Amniotic stem cell (primary cell): ENCODE data around the gene SDK1.

Experiments used
- DNase-seq: peaks from one replicate; lab custom pipeline; 2025; lab: John Stamatoyannopoulos, UW

Gene SDK1

GRCh38 chr7:3787717-3788264, 486.7 kb downstream of the SDK1 start:
- no peak for DNase-seq

DNA sequence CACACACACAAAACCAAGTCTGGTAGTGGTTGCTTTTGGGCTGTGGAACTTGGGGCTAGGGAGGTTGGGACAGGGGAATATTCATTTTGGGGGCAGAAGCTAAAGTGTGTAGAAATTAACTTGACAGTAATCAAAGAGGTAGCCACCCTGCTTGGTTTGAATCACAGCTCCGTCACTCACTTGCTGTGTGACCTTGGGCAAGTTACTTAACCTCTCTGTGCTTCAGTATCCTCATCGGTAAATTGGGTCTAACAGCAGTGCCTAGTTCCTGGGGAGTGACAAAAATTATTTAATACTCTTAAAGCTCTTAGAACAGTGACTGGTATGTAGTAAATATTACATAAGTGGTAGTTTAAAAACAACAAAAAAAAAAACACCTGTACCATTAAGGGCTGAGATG, 489.8 kb downstream of the SDK1 start:
- DNase-seq: no peak

DNA sequence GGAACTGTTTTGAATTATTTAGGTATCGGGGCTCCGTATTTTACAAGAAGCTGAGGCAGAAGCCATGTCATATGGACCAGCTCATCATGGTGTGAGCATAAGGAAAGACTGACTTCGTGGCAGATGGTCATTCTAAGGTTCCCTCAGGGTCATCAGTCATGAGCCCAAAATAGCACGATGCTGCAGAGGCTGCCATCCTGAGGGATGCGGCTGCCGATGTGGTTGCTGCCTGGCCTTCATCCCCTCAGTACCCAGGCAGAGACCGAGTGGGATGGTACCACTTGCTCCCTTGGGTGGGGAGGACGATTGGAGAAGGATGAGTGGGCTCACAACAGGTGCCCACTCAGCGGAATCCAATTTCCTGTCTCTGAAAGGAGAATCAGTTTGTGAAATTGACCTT, 490.3 kb downstream of the SDK1 start:
- no peak for DNase-seq

DNA sequence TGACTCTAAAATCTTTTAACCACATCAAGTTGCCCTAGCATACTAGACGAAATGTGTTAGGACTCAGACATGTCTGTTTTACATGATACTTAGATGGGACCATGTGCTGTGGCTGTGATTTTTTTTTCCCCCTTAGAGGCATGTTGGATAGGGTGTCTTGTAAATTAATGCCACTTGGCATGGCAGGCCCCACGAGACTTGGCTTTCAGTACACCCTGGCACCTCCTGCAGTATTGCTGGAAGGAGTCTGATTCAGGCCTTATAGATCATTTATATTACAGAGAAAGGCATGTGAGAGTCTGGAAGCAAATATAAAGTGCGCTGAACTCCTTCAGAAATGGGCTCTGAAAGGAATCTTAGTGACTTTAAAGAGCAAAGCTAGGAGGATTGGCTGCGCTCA, 494.1 kb downstream of the SDK1 start:
- DNase-seq: no peak

DNA sequence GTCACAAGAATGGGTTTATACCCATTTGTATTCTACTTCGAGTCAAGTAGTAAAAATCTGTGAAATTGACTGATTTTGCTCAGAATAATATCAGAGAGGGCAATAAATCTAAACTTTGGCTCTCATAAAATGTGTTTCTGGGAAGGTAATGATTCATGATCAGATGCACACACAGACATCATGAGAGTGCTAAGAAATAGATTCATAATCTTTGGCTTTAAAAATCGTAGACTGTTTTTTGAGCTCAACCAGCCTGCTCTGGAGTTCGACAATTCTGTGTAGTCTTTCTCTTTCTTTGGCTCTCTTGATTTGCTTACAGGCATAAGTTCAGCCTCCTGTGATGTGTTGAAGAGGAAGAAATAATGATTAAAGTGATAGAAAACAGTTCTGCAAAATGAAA, 494.7 kb downstream of the SDK1 start:
- DNase-seq: no peak

GRCh38 chr7:3805151-3805550, 504.1 kb downstream of the SDK1 start:
- no peak for DNase-seq

DNA sequence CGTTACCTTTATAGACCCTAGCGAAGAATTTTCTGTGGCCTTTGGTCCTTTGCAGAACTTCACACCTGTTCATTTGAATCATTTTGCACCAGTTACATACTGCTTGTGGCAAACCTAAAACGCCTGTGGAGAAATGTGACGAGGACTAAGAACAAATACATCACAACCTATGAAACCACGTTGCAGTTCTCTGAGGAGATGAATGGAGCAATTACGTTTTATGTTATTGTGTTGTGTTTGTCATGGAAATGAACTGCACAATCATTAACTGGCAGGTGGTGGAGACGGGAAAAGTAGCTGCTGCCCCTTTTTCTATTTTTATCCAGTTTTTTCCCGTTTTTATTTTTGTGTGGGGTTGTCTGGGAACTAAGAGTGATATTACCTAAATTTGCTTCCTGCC, 505.5 kb downstream of the SDK1 start:
- no peak for DNase-seq

DNA sequence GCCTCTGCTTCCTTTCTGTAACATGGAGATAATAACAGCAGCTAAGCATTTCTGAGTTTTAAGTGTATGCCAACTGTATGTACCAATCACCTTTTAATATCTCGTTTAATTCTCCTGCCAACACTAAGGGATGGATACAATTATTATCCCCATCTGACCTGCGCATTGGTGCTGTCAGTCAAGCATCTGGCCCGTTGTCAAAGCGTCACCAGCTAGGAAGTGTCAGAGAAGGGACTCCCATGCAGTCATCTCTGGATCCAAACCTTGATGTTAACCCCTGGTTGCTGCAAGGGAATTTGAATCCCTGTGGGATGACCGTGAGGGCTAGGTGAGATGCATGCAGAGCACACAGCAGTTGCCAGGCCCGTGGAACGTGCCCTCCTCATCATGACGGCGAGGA, 506.8 kb downstream of the SDK1 start:
- DNase-seq: no peak

GRCh38 chr7:3821488-3821887, 520.4 kb downstream of the SDK1 start:
- DNase-seq: no peak

DNA sequence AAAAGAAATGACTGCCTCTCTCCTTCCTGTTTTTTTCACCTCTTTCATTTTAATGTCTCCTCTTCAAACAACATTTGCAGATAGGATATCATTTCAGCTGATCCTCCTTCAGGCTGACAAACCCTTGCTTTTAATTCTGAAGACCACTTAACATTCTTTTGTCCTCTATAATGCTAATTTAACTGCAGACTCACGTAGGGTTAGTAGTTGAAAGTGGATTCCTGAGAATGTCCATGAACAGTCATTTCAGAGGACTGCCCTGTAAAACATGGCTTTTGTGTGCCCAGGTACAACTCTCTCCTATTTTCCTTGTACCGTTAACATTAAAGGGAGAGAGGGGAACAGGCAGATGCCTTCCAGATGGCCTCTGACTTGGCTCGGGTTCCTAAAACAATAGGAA, 524.4 kb downstream of the SDK1 start:
- no peak for DNase-seq

GRCh38 chr7:3832199-3832598, 531.1 kb downstream of the SDK1 start:
- no peak for DNase-seq

- DNase-seq: no peak
Observed at GRCh38 chr7:3835109-3835508, 534.1 kb downstream of the SDK1 start.

DNA sequence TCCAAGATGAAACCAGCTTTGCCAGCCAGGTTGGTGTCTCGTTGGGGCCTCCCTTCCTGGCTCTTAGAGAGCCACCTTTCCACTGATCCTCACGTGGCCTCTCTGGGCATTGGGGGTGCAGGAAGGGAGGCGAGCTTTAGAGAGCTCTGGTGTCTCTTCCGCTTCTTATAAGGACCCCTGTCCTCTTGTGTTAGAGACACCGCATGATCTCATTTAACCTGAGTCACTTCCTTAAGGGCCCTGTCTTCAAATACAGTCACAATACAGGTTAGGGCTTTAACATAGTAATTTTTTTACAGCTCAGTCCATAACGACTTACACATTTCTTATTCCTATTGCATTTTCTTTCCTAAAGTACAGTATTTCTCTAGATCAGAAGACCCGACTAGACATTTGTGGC, 535.8 kb downstream of the SDK1 start:
- no peak for DNase-seq

- no peak for DNase-seq
Observed at GRCh38 chr7:3844540-3845151, 543.6 kb downstream of the SDK1 start.

DNA sequence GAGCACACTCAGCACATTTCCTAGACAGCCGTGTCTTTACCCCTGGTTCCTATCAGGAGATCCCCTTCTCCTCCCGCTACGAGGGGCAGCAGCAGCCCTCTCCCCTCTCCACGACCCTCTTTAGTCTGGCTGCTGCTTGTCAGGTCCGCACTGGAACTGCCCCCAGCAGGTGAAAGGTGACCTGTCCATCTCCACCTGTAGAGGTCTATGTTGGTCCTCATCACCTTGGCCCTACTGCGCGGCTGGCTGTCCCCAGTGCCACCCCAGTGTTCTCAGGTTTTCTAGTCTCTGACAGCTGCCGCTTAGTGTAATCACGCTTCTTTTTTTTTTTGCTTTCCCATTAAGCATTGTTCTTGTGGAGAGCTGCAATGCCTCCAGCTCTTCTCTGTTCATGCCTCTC, 545.7 kb downstream of the SDK1 start:
- no peak for DNase-seq

- DNase-seq: no peak
Observed at GRCh38 chr7:3847336-3847735, 546.3 kb downstream of the SDK1 start.

DNA sequence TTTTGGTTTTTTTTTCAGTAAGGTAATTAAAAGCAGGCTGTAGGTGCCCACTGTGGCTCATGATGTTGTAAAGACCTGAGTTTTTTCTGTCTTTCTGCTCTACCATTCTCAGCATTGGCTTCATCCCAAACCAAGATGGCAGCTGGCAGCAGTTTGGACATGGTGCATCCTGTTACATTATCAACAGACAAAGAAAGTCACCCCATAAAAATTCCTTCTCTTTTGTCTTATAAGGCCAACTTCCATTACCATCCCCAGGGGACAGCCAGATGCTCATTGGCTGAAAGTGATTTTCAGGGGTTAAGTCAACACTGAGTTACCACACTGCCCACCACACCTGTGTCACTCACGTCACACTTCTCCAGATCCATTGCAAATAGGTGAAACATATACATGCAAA, 558.4 kb downstream of the SDK1 start:
- DNase-seq: no peak

DNA sequence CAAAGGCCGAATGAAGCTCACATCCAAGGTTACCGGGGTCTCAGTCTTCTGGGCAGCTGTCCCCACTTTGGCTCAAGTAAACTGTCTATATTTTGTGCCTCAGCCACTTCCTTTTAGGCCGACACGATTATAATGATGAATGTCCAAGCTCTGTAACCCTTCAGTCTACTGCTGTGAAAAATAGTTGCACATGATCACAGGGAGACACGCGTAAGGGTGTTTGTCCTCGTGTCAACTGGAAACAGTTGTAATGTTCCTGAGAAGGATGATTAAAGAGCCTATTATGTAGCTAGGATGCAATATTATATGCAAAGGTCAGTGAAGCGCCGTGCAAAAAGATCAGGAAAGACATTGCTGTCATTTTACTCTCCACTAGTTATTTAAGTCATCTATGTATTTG, 559.9 kb downstream of the SDK1 start:
- no peak for DNase-seq

DNA sequence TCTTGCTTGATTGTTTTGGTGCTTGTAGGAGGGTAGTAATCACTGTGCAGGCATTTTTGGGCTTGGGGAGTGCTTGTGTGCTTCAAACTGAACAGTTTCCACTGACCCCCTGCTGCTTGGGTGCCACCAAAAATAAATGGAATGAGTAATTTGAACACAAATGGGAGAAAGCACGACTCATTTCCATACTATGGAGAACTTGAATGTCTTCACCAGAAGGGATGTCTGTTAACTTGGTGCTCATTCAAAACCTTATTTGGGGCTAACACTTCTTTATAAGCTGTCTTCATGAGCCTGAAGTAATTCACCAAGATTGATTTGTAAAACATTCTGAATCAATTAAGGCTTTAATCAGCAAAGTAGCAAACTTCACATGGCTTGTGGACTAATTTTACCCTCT, 560.3 kb downstream of the SDK1 start:
- no peak for DNase-seq

- DNase-seq: no peak
Observed at GRCh38 chr7:3861941-3862340, 560.9 kb downstream of the SDK1 start.

DNA sequence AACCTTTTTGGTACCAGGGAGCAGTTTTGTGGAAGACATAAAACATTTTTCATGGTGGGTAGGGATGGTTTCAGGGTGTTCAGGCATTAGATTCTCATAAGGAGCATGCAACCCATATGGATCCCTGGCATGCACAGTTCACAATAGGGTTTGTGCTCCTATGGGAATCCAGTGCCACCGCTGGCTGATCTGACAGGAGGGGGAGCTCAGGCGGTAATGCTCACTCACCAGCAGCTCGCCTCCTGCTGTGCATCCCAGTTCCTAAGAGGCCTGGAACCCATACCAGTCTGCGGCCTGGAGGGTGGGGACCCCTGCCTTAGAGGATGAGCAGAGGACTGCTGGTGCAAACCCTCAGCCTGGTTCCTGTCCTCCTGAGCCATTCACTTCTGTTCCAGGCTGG, 561.7 kb downstream of the SDK1 start:
- no peak for DNase-seq

GRCh38 chr7:3866277-3866676, 565.2 kb downstream of the SDK1 start:
- no peak for DNase-seq

GRCh38 chr7:3867863-3868262, 566.8 kb downstream of the SDK1 start:
- DNase-seq: no peak

DNA sequence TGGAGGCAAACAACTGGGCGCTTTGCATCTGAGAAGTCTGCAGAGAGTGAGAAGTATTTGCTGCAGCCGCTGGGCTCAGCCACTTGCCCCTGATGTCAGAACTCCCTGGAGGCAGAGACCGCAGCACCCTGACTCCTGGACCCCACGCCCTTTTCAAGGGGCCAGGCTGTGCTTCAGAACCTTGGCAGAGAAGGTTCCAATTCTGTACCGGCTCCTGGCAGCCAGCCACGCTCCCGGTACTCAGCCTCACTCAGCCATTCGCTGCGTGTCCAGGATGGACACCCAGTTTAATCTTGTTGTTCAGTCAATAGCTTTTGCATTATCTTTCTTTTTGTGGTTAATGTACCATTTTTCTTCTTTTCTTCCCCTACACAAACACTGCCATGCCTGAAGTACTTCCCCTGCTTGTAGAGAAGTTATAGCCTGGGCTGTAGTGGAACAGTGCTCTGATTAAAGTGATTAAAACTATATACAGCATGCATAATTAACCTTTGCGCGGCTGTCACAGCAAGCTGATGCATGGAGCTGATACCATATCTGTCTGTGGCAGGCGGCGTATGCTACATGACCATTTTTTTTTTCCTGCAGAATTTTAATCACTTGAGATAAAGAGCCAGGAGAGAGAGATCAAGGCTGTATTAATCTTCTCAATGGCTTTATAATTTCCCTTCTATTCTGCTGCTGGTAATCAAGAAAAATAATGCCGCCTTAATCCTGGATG, 578.5 kb downstream of the SDK1 start:
- DNase-seq: no peak
